Measurements from ENCODE around the gene RGPD8.

DNA sequence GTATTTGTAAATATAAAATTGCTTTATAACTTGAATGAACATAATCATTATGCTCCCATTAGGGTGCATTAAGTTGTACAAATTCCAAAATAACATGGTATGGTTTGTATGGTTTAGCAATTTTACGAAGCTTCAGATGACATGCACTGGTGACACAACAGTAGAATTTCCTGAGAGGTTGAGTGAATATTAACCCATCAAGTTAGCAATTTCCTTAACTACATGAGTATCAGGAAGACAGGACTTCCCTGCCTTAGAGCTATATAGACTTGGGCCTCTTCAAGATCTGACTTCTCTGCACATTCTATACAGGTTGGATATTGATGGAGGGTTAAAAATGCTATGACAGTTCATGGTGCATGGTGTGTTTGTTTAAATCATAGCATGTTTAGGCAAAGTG lies 97.8 kb downstream of the RGPD8 start:
- TF ChIP-seq CTCF (conservative IDR thresholded peaks at IDR 0.05; ENCODE audit: low read depth, low read length) (no peak), EZH2 (IDR thresholded peaks at IDR 0.05; ENCODE audit: low read length, unreplicated experiment) (no peak), EZH2phosphoT487 (IDR thresholded peaks at IDR 0.05; ENCODE audit: borderline replicate concordance, low read length) (no peak)

Measured in PC-3 (cell line).